D721Med (cell line): ENCODE data around the gene KNDC1.

ENCODE experiments used
- DNase-seq: peaks from one replicate; pipeline ENCODE4 v3.0.0; 2011; ENCODE audit warnings: low spot score; ENCODE audit not compliant: insufficient read length
- FAIRE-seq: peaks from 2 replicates; lab custom pipeline; 2011; peaks lifted over from hg19 to GRCh38; lab: Jason Lieb, UNC
- CTCF ChIP-seq: IDR thresholded peaks from 2 replicates; pipeline ENCODE4 v1.5.1; 2012; ENCODE audit warnings: mild to moderate bottlenecking, control low read depth; ENCODE audit not compliant: insufficient read depth; ENCODE audit errors: missing control alignments

Gene KNDC1

GRCh38 chr10:133199488-133199885 is 39.5 kb downstream of the KNDC1 start:
- TF ChIP-seq CTCF: no peak
- FAIRE-seq: no peak

GRCh38 chr10:133199992-133200611 is 40.1 kb downstream of the KNDC1 start:
- DNase-seq (no peak), FAIRE-seq (no peak)
- no peak for TF ChIP-seq CTCF

More at GRCh38 chr10:133199488-133199885, 39.5 kb downstream of the KNDC1 start:
- no peak for DNase-seq

- DNase-seq (no peak), FAIRE-seq (no peak)
- TF ChIP-seq CTCF: no peak
Observed at GRCh38 chr10:133200621-133201031, 40.6 kb downstream of the KNDC1 start.

GRCh38 chr10:133201151-133201947 is 41.3 kb downstream of the KNDC1 start:
- DNase-seq (no peak), FAIRE-seq (no peak)
- no peak for TF ChIP-seq CTCF

- DNase-seq (no peak), FAIRE-seq (no peak)
- no peak for TF ChIP-seq CTCF
Observed at GRCh38 chr10:133201948-133202725, 42.1 kb downstream of the KNDC1 start.

GRCh38 chr10:133202778-133203651 is 43.0 kb downstream of the KNDC1 start:
- no peak for TF ChIP-seq CTCF
- FAIRE-seq: no peak
- DNase-seq: no peak
